Psoas muscle (tissue), 8 donors: Measurements from ENCODE around the gene EPHB2. TPM values are rescaled to one million over a fixed set of nuclear protein-coding genes. Genes with fewer than 3 reads are reported as not detected.

ENCODE experiments used
- ATAC-seq, 4 donors: fragments of 200-7000 bp; cut with Tn5 transposase; one replicate each; pipeline ENCODE4 v1.9.1; 2020; ENCODE audit warnings: moderate library complexity in 3 of 4, mild to moderate bottlenecking in 2 of 4
- DNase-seq, 2 donors: peaks; one replicate each; pipeline ENCODE4 v3.0.0-alpha.2; 2020
- H3K27ac ChIP-seq: fragments of 200-600 bp; one replicate; pipeline ENCODE4 v1.8.0; 2022
- H3K27me3 ChIP-seq, 3 donors: fragments of 200-600 bp in 1 of 3; one replicate each; pipeline versions ENCODE4 v1.6.1 to v1.8.0; 2013 to 2022; ENCODE audit warnings: low read length in 2 of 3, mild to moderate bottlenecking in 2 of 3, moderate library complexity in 1 of 3; ENCODE audit not compliant: insufficient read depth in 3 of 3
- H3K36me3 ChIP-seq, 2 donors: fragments of 200-600 bp in 1 of 2; one replicate each; pipeline versions ENCODE4 v1.6.1 to v1.8.0; 2013 to 2022; ENCODE audit warnings: low read depth in 1 of 2, mild to moderate bottlenecking in 1 of 2, moderate library complexity in 1 of 2; ENCODE audit not compliant: insufficient read depth in 1 of 2
- H3K4me1 ChIP-seq: fragments of 200-600 bp; one replicate; pipeline ENCODE4 v1.8.0; 2022
- H3K4me3 ChIP-seq: fragments of 200-600 bp; one replicate; pipeline ENCODE4 v1.8.0; 2022; ENCODE audit warnings: mild to moderate bottlenecking
- H3K9me3 ChIP-seq: fragments of 200-600 bp; one replicate; pipeline ENCODE4 v1.8.0; 2022
- WGBS, 3 donors: extraction: QIAGEN DNeasy Blood & Tissue Kit; methylation state at CpG; one replicate each; pipeline versions ENCODE4 v1.1.6 to v1.1.7; 2013; 5-methylcytosine and 5-hydroxymethylcytosine counted together
- intact Hi-C, 2 donors: fragments of 100-400 bp; cut with DNase I; formaldehyde crosslinking; loops; one replicate each; pipeline versions ENCODE4 v1.11.0 to v1.14.2; 2022
- polyA plus RNA-seq, 3 donors: library from polyadenylated mRNA; stranded (reverse); fragments of 200-250 nt; gene quantifications; one replicate each; pipeline ENCODE4 v1.2.3, GENCODE V29; 2013
- total RNA-seq, 4 donors: library from RNA; stranded (reverse); fragmentation: NEBNext Ultra II Directional in 2 of 4; extraction: Animal tissue kit (Norgen Biotek cat#: 25700) in 2 of 4; gene quantifications; one replicate each; pipeline versions ENCODE4 v1.2.1 to v1.2.4, GENCODE V29; 2021 to 2023
- TF ChIP-seq, protein P1 (sequence below): fragments of 200-600 bp; IDR thresholded peaks from one replicate; pipeline ENCODE4 v1.8.0; 2022; ENCODE audit warnings: antibody characterized with exemption
- donor health status: healthy with polysubstance abuse.
- donor health status: DM: no; HTN: no; CAD: no; lungs with moderate emphysema.
- donor health status: Bipolar disorder and iron deficiency.
- donor health status: healthy.
- donor health status: DM: yes; HTN: yes; CAD: no.
- donor health status: DM: no; HTN: no; CAD: no.
- donor health status: DM: no; HTN: no; CAD: no.
- donor health status: DM: yes; HTN: yes; CAD: no.

EPHB2 gene
- total and polyA plus RNA-seq, 7 donors: 0.06 to 2.1 (median 0.48) TPM; not detected in 1

DNA sequence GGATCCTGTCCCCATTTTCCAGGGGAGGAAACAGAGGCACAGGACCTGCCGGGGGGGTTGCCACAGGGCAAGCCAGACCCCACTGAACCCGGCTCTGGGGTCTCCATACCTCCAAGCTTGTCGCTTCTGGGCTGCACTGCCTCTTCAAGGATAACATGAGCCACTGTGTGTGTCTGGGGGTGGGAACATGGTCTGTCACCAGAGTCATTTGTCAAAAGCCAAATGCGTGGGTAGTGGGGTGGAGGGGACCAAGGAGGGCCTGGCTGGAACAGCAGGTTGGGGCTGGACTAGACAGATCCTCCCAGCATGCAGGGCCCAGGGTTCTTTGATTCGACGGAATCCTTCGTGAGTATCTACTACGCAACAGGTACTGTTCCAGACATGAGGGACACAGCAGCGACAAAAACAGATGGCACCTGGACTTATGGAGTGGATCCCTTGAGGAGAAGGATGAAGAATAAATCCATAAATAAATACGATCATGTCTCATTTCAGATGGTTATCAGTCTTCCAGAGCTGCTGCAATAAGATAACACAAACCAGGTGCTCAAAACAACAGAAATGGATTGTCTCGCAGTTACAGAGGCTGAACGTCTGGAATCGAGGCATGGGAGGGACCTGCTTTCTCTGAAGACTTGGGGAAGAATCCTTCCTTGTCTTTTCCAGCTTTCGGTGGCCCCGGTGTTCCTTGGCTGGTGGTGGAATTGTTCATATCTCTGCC is 28.9 kb upstream of the EPHB2 start:
- Histone ChIP-seq H3K36me3 (no peaks in the 10 kb centered on the region), H3K4me1 (no peaks in the 10 kb centered on the region), H3K27me3 (peaks cover 0 to 40% (median 11%) of the 10 kb centered on the region in 3 donors), H3K9me3 (no peaks in the 10 kb centered on the region), H3K4me3 (no peak overlapping the region), H3K27ac (no peak overlapping the region)
- WGBS, 3 donors: 69 to 74% (median 74%) methylated on average over 15 of the region's 15 CpGs
- intact Hi-C loops: no loop called here
- TF ChIP-seq, protein P1, sequence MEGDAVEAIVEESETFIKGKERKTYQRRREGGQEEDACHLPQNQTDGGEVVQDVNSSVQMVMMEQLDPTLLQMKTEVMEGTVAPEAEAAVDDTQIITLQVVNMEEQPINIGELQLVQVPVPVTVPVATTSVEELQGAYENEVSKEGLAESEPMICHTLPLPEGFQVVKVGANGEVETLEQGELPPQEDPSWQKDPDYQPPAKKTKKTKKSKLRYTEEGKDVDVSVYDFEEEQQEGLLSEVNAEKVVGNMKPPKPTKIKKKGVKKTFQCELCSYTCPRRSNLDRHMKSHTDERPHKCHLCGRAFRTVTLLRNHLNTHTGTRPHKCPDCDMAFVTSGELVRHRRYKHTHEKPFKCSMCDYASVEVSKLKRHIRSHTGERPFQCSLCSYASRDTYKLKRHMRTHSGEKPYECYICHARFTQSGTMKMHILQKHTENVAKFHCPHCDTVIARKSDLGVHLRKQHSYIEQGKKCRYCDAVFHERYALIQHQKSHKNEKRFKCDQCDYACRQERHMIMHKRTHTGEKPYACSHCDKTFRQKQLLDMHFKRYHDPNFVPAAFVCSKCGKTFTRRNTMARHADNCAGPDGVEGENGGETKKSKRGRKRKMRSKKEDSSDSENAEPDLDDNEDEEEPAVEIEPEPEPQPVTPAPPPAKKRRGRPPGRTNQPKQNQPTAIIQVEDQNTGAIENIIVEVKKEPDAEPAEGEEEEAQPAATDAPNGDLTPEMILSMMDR: no peak
- DNase-seq (no peak), ATAC-seq (no peak)

DNA sequence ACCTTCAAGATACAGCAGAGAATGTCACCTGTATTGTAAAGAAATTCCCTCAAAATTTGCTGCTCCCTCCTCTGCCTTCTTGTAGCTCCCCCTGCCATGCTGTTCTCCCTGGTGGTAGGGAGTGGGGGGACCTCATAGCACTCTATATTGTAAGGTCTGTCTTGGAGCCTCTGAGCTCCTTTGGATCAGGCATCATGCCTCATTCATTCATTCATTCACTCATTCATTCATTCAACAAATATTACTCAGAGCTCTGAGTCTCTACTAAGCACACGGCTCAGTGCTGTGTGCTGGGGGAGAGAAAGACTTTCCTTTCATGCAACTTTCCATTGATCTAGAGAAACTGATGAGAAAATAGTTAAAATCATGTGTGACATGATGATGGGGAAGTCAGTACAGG is 27.1 kb upstream of the EPHB2 start:
- no peak for ATAC-seq
- TF ChIP-seq, protein P1: no peak
- H3K27ac ChIP-seq: no peak overlapping the region
- intact Hi-C loops: no loop called here
- H3K36me3 ChIP-seq: no peaks in the 10 kb centered on the region
- no peak overlapping the region for H3K4me3 ChIP-seq
- no peaks in the 10 kb centered on the region for H3K9me3 ChIP-seq
- 58 to 73% (median 63%) methylated on average over 1 of the region's 1 CpG for WGBS, 3 donors
- no peak for DNase-seq
- no peaks in the 10 kb centered on the region for H3K4me1 ChIP-seq
- peaks cover 0 to 45% (median 11%) of the 10 kb centered on the region in 3 donors for H3K27me3 ChIP-seq

DNA sequence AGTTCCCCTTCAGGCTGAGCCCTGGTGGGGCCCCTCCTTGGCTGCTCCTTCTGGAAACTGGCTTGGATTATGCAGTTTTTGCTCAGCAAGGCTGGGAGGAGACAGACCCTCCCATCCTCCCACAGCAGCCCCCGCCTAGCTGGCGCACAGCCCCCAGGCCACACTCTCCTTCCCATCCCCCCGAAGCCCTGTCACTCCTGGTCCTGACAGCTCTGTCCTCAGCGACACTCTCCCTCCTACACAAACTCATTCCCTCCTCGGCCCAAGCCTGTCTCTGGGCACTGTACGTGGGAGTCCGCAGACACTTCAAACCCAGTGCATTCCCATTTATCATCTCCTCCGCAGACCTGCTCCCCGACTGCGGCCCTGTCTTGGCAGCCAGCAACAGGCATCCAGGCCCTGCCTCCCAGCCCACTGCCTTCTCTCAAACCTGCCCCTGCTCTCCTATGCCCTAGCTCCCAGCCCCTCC is 25.0 kb upstream of the EPHB2 start:
- H3K9me3 ChIP-seq: no peaks in the 10 kb centered on the region
- H3K4me3 ChIP-seq: no peak overlapping the region
- ATAC-seq: no peak
- intact Hi-C loops: no loop called here
- H3K27me3 ChIP-seq: peaks cover 0 to 46% (median 11%) of the 10 kb centered on the region in 3 donors
- no peak overlapping the region for H3K27ac ChIP-seq
- no peaks in the 10 kb centered on the region for H3K36me3 ChIP-seq
- no peaks in the 10 kb centered on the region for H3K4me1 ChIP-seq
- TF ChIP-seq, protein P1: no peak
- no peak for DNase-seq
- 42 to 55% (median 53%) methylated on average over 10 of the region's 10 CpGs for WGBS, 3 donors

DNA sequence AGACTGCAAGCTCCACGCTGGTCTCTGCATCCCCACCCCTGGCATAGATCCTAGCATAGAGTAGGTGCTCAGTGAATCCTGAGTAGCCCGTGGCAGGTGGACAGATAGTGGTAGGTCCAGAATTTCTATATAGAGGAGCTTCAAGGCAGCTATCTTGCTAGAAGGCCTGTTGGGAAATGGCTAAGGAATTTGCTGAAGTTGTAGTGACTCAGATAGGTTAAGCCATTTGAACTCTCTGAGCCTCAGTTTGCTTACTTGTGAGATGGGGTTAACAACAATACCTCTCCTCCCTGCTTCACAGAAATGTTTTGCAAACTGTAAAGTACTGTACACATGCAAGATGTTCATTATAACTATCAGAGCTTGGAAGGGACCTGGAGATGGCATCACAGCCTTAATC is 23.4 kb upstream of the EPHB2 start:
- TF ChIP-seq, protein P1: no peak
- Histone ChIP-seq H3K9me3 (no peaks in the 10 kb centered on the region), H3K27me3 (peaks cover 0 to 46% (median 11%) of the 10 kb centered on the region in 3 donors), H3K4me1 (no peaks in the 10 kb centered on the region), H3K36me3 (no peaks in the 10 kb centered on the region), H3K4me3 (no peak overlapping the region), H3K27ac (no peak overlapping the region)
- DNase-seq: no peak
- intact Hi-C loops: no loop called here
- WGBS, 3 donors: 76 to 79% (median 77%) methylated on average over 2 of the region's 2 CpGs
- no peak for ATAC-seq

DNA sequence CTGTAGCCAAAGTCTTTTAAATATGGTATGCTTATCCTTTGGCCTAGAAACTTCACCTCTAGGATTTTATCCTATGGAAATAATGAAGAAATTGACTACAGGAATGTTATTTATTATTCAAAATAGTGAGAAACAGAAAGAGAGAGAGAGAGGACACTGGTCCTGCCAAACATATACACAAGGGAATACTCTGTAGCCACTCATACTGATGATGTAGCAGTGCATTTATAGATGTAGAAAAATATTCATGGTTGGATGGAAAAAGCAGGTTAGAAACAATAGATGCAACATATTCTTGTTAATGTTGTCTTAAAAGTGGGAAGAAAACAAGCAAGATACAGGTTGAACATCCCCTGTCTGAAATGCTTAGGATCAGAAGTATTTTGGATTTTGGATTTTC is 22.2 kb upstream of the EPHB2 start:
- Histone ChIP-seq H3K9me3 (no peaks in the 10 kb centered on the region), H3K27me3 (peaks cover 0 to 37% (median 7%) of the 10 kb centered on the region in 3 donors), H3K4me3 (no peak overlapping the region), H3K27ac (no peak overlapping the region), H3K4me1 (no peaks in the 10 kb centered on the region), H3K36me3 (no peaks in the 10 kb centered on the region)
- no peak for DNase-seq
- intact Hi-C loops: no loop called here
- TF ChIP-seq, protein P1: no peak
- ATAC-seq: no peak
